Vagina (tissue), 2 donors: Measurements from ENCODE around the gene MBL2. TPM values are rescaled to one million over a fixed set of nuclear protein-coding genes. Genes with fewer than 3 reads are reported as not detected.

Source experiments
- DNase-seq, 2 donors: peaks; one replicate each; pipeline ENCODE4 v3.0.0-alpha.2; 2017; ENCODE audit errors: extremely low spot score in 2 of 2
- H3K27ac ChIP-seq: fragments of 200-600 bp; sonication (generic); one replicate; pipeline ENCODE4 v1.5.1; 2019
- H3K27me3 ChIP-seq: fragments of 200-600 bp; sonication (generic); one replicate; pipeline ENCODE4 v1.5.1; 2019
- H3K36me3 ChIP-seq, 2 donors: fragments of 200-600 bp; sonication (generic); one replicate each; pipeline ENCODE4 v1.5.1; 2017 to 2019
- H3K4me1 ChIP-seq: fragments of 200-600 bp; sonication (generic); one replicate; pipeline ENCODE4 v1.5.1; 2019
- H3K4me3 ChIP-seq, 2 donors: fragments of 200-600 bp; sonication (generic); 1 replicate in 1 of 2; 2 replicates in 1 of 2; pipeline ENCODE4 v1.5.1; 2016 to 2019
- H3K9me3 ChIP-seq: fragments of 200-600 bp; sonication (generic); one replicate; pipeline ENCODE4 v1.5.1; 2019
- CTCF ChIP-seq, 3 experiments: fragments of 450-650 bp in 2 of 3; fragments of 200-600 bp in 1 of 3; sonication (generic) in 1 of 3; IDR thresholded peaks; one replicate each; pipeline ENCODE4 v1.5.1; 2017 to 2019; ENCODE audit warnings: antibody characterized with exemption in 3 of 3, mild to moderate bottlenecking in 2 of 3, moderate library complexity in 2 of 3
- POLR2A ChIP-seq, 2 donors: fragments of 450-650 bp; IDR thresholded peaks; one replicate each; pipeline ENCODE4 v1.6.1; 2017; ENCODE audit warnings: antibody characterized with exemption in 2 of 2, mild to moderate bottlenecking in 2 of 2, moderate library complexity in 2 of 2
- POLR2AphosphoS5 ChIP-seq, 2 donors: sonication (generic); formaldehyde crosslinking; IDR thresholded peaks; one replicate each; pipeline ENCODE4 v1.9.0; 2017; ENCODE audit warnings: antibody characterized with exemption in 2 of 2, mild to moderate bottlenecking in 2 of 2, low read depth in 1 of 2; ENCODE audit not compliant: insufficient read depth in 1 of 2
- intact Hi-C: fragments of 100-400 bp; cut with DNase I; formaldehyde crosslinking; loops from one replicate; pipeline ENCODE4 v1.15.1; 2023
- total RNA-seq: library from RNA; depleted of rRNA; stranded (reverse); fragments of >200 nt; gene quantifications from one replicate; pipeline ENCODE4 v1.2.3, GENCODE V29; 2016

MBL2 gene
- total RNA-seq, 1 donor from 2014 or later = not detected

DNA sequence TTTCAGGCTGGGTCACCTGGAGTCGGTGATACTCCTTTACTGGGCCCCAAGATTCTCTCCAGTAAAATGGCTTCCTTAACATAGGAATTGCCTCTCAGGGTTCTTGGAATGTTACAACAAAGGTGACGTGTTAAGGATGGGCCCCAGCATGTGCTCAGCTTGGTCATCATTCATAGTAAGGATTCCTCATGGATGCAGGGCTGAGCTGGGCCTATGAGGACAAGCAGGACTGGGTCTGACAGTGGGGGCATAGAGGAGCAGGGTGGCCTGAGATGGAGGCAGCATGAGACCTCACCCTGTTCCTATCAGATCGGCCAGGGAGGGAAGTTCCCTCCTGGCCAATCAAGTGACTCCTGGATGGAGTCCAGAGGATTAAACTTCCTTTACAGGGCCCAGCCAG lies 12.8 kb upstream of the MBL2 start:
- no peak for TF ChIP-seq CTCF (IDR thresholded peaks at IDR 0.05)
- TF ChIP-seq POLR2A (IDR thresholded peaks at IDR 0.05) = no peak
- TF ChIP-seq POLR2AphosphoS5 (IDR thresholded peaks at IDR 0.05; ENCODE audit: insufficient read depth in 1 of 2, low read depth in 1 of 2) = no peak
- DNase-seq = no peak
- H3K4me1 ChIP-seq = no peaks in the 10 kb centered on the region
- no peak overlapping the region for H3K27ac ChIP-seq
- intact Hi-C loops = no loop called here
- no peak overlapping the region for H3K4me3 ChIP-seq
- no peaks in the 10 kb centered on the region for H3K9me3 ChIP-seq
- H3K36me3 ChIP-seq = no peaks in the 10 kb centered on the region
- H3K27me3 ChIP-seq = no peaks in the 10 kb centered on the region

DNA sequence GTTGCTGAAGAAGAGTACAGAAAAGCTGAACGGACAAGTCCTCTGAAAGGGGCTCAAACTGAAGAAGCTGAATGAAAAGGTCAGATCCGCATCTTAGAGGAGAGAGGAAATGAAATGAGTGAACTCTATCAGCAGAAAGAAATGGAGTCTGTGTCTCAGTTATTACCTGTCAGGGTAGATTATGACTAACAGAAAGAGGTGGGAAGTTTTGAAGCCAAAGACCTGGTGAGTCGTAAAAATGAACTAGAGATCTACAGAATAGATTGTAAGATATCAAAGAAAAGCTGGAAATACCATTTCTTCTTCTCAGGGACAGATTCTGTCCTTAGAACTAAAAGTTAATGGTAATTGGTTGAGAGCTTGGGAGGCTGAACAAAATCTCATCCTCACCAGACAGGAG lies 11.1 kb upstream of the MBL2 start:
- H3K9me3 ChIP-seq = no peaks in the 10 kb centered on the region
- H3K4me3 ChIP-seq = no peak overlapping the region
- H3K36me3 ChIP-seq = no peaks in the 10 kb centered on the region
- H3K27ac ChIP-seq = no peak overlapping the region
- no peak for DNase-seq
- intact Hi-C loops = no loop called here
- H3K4me1 ChIP-seq = no peaks in the 10 kb centered on the region
- H3K27me3 ChIP-seq = no peaks in the 10 kb centered on the region
- TF ChIP-seq POLR2AphosphoS5 (IDR thresholded peaks at IDR 0.05; ENCODE audit: insufficient read depth in 1 of 2, low read depth in 1 of 2) (no peak), POLR2A (IDR thresholded peaks at IDR 0.05) (no peak), CTCF (IDR thresholded peaks at IDR 0.05) (no peak)

- H3K27me3 ChIP-seq = no peaks in the 10 kb centered on the region
- no peak for TF ChIP-seq CTCF (IDR thresholded peaks at IDR 0.05)
- no peak for TF ChIP-seq POLR2A (IDR thresholded peaks at IDR 0.05)
- TF ChIP-seq POLR2AphosphoS5 (IDR thresholded peaks at IDR 0.05; ENCODE audit: insufficient read depth in 1 of 2, low read depth in 1 of 2) = no peak
- DNase-seq = no peak
- no peaks in the 10 kb centered on the region for H3K9me3 ChIP-seq
- H3K36me3 ChIP-seq = no peaks in the 10 kb centered on the region
- H3K27ac ChIP-seq = no peak overlapping the region
- no peak overlapping the region for H3K4me3 ChIP-seq
- intact Hi-C loops = no loop called here
- no peaks in the 10 kb centered on the region for H3K4me1 ChIP-seq
These were observed 10.0 kb upstream of the MBL2 start for GRCh38 chr10:52782554-52782953.

DNA sequence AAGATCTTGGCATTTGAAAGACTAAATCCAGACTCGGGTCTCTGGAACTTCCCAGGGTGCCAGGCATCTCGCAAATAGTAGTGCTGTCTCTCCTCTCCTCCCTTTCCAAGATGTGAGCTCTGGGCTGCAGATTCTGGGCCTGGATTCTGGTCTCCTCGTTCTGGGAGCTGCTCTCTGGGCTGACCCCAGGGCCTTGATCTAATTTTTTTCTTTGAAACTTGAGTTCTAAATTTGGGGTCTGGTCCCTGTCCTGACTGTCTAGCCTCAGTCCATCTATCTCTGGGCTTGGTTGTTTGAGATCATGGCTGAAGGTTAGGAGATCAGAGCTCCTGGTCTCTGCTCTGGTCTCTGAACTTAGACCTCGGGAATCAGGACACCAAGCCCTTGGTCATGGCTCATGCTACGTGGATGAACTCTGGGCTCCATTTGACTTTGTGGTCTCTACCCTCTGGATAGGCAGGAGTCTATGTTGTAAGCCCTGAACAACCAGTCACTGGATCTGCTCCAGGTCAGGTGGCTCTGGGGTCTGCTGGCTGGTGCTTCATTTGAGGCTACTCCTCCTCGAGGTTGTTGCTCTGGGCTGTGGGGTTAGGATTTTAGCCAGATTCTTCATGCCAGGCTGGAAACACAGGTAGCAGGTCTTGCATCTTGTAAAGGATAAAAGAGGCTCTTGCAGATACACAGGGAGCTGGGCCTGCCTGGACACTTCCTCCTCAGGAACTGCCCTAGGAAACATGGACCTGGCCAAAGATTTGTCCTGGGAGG lies 8.0 kb upstream of the MBL2 start:
- no peak overlapping the region for H3K27ac ChIP-seq
- H3K36me3 ChIP-seq = no peaks in the 10 kb centered on the region
- H3K9me3 ChIP-seq = no peaks in the 10 kb centered on the region
- no peak overlapping the region for H3K4me3 ChIP-seq
- intact Hi-C loops = no loop called here
- no peaks in the 10 kb centered on the region for H3K27me3 ChIP-seq
- TF ChIP-seq POLR2AphosphoS5 (IDR thresholded peaks at IDR 0.05; ENCODE audit: insufficient read depth in 1 of 2, low read depth in 1 of 2) (no peak), POLR2A (IDR thresholded peaks at IDR 0.05) (no peak), CTCF (IDR thresholded peaks at IDR 0.05) (no peak)
- DNase-seq = peak in 1 of 2 donors; percentile 77
- H3K4me1 ChIP-seq = no peaks in the 10 kb centered on the region
